Hematopoietic multipotent progenitor cell treated with erythropoietin and hydrocortisone succinate and interleukin-3 and kit ligand, for 17 days (in vitro differentiated cells): ENCODE measurements around the gene CLK2.
"Not testable (repeated sequence)": the region's sequence is repeated elsewhere in the genome, so short reads cannot be mapped to it uniquely, and the experiment has no call there.

Source experiments
- DNase-seq: peaks from one replicate; pipeline ENCODE4 v3.0.0-alpha.2; 2015; ENCODE audit warnings: low spot score

The CLK2 gene

DNA sequence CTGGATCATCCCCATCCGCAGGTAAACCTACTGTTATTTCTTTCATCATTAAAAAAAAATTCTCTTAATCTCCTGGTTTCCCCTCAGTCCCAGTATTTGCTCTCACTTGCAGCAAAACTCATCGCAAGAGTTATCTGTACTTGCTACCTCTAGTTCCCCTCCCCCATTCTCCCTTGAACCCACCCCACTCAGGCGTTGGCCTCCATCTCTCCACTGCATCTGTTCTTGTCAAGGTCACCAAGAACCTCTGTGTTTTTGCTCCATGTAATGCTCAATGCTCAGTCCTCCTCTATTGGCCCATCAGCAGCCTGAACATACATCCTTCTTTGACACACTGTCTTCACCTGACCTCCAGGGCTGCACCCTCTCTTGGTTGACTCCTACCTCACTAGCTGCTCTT, 23.4 kb upstream of the CLK2 start:
- no peak for DNase-seq

DNA sequence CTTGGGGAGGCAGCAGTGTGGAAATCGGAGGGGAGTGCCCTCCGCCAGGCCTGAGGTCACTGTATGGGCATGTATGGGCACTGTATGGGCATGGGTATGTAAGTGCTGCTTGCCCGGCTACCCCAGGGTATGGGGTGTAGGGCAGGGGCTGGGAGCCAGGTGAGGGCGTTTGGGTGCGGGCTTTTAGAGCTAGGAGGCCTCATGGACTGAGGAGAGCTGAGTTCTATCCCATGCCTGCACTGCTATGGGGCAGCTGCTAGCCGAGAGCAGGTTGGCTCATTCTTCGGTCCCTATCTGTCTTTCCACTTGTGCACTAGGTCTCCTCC, 22.6 kb upstream of the CLK2 start:
- DNase-seq, result no peak

DNA sequence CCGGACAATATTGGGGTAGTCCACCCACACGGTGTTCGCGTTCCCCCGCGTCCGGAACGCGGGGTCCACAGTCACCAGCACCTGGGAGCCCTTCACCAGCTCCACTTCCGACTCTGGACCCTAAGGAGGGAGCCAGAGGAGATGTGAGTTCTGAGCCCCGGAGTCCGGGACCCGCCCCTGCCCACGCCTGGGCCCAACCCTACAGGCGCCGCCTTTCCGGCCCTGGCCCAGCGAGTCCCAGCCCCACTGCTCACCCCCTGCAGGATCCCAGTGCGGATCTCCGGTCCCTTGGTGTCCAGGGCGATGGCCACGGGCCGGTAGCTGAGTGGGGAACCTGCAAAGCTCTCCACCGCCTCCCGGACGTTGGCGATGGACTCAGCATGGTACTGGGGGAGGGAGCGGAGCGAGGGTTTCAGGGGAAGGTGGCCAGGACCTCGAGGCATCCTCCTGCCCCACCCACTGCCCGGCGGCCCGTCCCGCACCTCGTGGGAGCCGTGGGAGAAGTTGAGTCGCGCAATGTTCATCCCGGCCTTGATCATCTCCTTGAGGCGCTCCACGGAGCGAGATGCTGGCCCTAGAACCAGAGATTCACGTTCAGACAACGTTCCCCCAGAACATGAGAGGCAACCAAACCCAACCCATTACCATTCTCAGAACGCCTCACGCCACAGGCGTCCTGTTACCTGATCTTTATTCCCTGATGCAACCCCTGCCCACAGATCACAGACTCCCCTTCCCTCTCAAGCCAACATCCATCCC, 22.1 kb upstream of the CLK2 start:
- DNase-seq, result no peak

- no peak for DNase-seq
Measured at GRCh38 chr1:155294520-155295182, 21.3 kb upstream of the CLK2 start.

DNA sequence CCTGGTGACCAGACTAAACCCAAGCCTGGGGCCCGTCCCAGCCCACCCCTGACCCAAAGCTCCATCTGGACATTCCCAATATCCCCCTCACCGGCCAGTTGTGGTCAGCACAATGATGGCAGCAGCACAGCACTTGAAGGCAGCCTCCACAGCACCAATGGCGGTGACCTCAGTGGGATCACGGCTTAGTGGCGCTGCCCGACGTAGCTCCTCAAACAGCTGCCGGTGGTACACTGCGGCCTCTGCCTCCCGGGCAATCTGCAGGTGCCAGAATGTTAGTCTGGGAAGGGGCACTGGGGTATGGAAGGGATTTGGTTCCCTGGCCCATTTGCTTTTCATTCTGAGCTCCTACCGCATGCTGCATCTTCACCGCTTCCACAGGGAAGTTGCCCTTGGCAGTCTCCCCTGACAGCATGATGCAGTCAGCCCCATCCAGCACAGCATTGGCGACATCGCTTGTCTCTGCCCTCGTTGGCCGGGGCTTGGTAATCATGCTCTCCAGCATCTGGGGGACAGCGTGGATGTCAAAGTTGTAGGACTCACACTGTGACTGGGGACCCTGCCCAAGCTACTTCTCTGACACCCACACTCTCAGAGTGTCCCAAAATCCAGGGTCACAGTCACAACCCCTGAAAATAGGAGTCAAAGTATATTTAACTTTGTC, 19.9 kb upstream of the CLK2 start:
- DNase-seq, result no peak

GRCh38 chr1:155291006-155291405, 17.7 kb upstream of the CLK2 start:
- not testable (repeated sequence) for DNase-seq

DNA sequence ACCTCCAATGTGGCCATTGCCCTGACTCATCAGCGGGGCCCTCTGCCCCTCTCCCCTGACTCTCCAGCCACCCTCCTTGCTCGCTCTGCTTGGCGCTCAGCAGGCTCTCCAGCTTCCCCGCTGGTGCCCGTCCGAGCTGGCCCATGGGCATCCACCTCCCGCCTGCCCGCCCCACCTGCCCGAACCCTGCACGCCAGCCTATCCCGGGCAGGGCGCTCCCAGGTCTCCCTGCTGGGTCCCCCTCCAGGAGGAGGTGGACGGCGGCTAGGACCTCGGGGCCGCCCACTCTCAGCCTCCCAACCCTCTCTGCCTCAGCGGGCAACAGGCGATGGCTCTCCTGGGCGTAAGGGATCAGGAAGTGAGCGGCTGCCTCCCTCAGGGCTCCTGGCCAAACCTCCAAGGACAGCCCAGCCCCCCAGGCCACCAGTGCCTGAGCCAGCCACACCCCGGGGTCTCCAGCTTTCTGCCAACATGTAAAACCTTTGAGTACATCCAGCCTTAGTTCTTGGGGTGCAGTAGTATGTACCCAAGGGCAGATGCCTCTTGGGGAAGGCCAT, 14.8 kb upstream of the CLK2 start:
- DNase-seq, result no peak

DNA sequence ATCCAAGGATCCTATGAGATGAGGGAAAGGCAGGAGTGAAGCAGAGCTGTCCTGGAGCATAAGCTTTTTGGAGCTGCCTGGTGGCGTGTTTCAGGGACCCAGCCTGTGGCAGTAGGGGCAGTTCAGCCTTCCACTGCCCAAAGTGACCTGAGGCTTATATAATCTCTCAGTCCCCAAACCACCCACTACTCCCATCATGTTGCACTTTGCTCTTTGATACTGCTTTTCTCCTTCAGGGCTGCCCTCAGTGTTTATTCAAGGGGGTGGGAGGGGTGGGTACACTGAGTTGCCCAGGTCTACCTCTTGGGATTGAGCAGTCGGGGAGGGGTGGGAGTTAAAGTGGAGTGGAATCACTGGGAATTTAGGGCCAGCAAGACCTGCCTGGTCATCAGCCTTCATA, 13.2 kb upstream of the CLK2 start:
- no peak for DNase-seq

- no peak for DNase-seq
Measured at GRCh38 chr1:155285631-155286044, 12.3 kb upstream of the CLK2 start.

DNA sequence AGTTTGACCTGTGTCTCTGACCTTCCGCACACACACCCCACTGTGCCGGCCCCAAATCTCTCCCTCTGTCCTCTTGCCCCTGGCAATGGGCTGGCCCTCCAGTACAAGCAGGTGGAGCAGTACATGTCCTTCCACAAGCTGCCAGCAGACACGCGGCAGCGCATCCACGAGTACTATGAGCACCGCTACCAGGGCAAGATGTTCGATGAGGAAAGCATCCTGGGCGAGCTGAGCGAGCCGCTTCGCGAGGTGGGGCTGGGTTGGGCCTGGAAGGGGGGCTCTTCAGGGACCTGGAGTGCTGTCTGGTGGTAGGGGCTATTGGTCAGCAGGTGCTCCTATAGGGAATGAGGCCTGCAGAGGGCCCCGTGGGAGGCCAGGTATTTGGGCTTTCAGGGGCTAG, 11.8 kb upstream of the CLK2 start:
- DNase-seq, result no peak

- no peak for DNase-seq
Measured at GRCh38 chr1:155284476-155284875, 11.2 kb upstream of the CLK2 start.

DNA sequence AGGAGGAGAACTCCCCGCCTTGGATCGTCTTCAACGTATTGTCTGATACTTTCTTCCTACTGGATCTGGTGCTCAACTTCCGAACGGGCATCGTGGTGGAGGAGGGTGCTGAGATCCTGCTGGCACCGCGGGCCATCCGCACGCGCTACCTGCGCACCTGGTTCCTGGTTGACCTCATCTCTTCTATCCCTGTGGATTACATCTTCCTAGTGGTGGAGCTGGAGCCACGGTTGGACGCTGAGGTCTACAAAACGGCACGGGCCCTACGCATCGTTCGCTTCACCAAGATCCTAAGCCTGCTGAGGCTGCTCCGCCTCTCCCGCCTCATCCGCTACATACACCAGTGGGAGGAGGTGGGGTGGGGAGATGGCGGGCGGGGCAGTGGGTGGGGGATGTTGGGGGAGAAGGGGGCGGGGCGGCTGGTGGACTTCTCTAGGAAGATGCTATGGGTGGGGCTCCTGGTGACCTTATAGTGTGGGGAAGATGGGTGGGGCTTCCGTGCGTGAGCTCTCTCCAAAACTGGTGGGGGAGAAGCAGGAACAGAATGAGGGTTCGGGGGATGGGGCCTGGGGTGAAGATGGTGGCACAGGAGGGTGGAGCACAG, 9.3 kb upstream of the CLK2 start:
- DNase-seq, result no peak

DNA sequence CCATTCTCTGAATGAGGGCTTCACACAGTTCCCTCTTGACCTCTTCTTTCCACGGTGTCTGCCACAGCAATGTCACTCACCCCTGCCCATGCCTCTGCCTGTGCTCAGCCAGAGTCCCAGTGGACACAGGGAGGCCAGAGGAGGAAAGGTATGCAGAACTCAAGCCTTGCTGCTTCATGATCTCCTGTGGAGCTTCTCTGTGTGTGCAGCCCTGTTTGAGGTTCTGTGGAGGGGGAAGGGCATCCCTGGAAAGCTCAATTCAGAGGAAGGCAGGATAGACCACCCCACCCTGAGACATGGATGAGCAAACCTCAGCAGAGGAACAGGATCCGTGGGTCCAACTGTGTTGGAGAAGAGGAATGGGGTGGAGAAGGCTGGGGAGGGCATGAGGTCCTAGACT, 6.0 kb upstream of the CLK2 start:
- DNase-seq, result no peak

DNA sequence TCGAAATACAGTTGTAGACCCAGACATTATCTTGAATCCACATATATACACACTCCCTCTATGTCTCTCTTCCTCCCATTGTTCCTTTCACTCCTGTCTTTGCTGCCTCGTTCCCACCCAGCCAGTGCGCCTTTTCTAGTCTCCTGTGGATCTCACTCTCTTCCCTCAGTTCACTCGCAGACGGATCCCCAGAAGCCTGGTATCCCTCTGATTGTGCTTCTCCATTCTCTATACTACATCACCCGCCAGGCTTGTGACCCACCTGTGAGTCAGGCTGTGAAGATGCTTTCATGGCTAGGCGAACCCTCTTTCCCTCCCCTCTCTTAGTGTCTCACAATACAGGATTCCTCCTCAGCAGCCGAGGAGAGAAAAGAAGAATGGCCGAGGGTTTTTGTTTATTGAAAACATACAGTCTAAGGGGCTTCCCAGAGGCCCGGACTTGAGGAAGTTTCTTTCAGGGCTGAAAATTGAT, 5.4 kb upstream of the CLK2 start:
- no peak for DNase-seq

- DNase-seq, result peak; percentile 24
Measured at GRCh38 chr1:155277902-155278688, 4.8 kb upstream of the CLK2 start.

GRCh38 chr1:155277070-155277901, 4.0 kb upstream of the CLK2 start, which contains the start of gene HCN3:
Gene HCN3 (plus strand): TSS chr1:155277463. CDS start chr1:155277591, 128 bp downstream.
- peak; percentile 98 for DNase-seq

GRCh38 chr1:155272466-155273342, 600 bp downstream of the CLK2 start:
- peak; percentile 51 for DNase-seq

- no peak for DNase-seq
Measured at GRCh38 chr1:155269381-155269780, 3.9 kb downstream of the CLK2 start.

DNA sequence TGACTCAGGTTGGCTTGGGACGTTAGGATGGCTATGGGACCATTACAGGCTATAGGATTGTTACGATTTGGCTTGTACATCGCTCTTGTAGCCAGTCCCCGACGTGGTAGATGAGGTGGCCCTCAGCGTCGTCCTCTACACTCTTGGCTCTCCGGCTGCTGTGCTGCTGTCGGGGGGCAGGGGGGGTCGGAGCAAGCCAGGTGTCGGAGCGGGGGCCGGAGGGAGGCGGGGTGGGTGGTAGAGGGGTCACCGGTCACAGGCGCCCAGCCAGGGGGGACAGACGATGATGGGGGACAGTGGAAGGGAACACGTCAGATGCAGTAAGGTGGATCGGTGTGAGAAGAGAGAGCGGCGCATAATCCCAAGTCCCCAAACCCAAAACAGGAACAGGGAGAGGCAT, 4.7 kb downstream of the CLK2 start:
- DNase-seq, result no peak

- no peak for DNase-seq
Measured at GRCh38 chr1:155267373-155267772, 5.9 kb downstream of the CLK2 start.
